H1 (cell line): ENCODE data around the gene ZNF77.

Experiments used
- BACH1 ChIP-seq: IDR thresholded peaks from 2 replicates; pipeline ENCODE4 v1.6.1; 2012; ENCODE audit warnings: low read length, improper control_type of control experiment
- CEBPB ChIP-seq: IDR thresholded peaks from 2 replicates; pipeline ENCODE4 v1.6.1; 2012; ENCODE audit warnings: low read depth, low read length
- CREB1 ChIP-seq: IDR thresholded peaks from 2 replicates; pipeline ENCODE4 v1.6.1; 2012; ENCODE audit warnings: inconsistent platforms
- E2F6 ChIP-seq: IDR thresholded peaks from 2 replicates; pipeline ENCODE4 v1.6.1; 2012; ENCODE audit warnings: inconsistent platforms
- FOSL1 ChIP-seq: IDR thresholded peaks from 2 replicates; pipeline ENCODE4 v1.6.1; 2011; ENCODE audit warnings: mild to moderate bottlenecking, low read depth, low read length, moderate library complexity; ENCODE audit not compliant: insufficient read depth
- KDM5A ChIP-seq: fragments of 200-600 bp; IDR thresholded peaks from 2 replicates; pipeline ENCODE4 v1.7.1; 2012; ENCODE audit warnings: mild to moderate bottlenecking, low read length, inconsistent platforms, mixed read lengths
- MAX ChIP-seq: IDR thresholded peaks from 2 replicates; pipeline ENCODE4 v1.6.1; 2012; ENCODE audit warnings: inconsistent platforms
- ZNF274 ChIP-seq: IDR thresholded peaks from 2 replicates; pipeline ENCODE4 v1.7.0; 2012; ENCODE audit warnings: low read length, borderline replicate concordance; ENCODE audit errors: extremely low read depth
- TF ChIP-seq, protein P1 (sequence below), 3 experiments: IDR thresholded peaks; 1 replicate in 2 of 3; 2 replicates in 1 of 3; pipeline versions ENCODE4 v1.5.1 to v1.6.1; 2011; ENCODE audit warnings: low read length in 3 of 3, mild to moderate bottlenecking in 3 of 3, inconsistent platforms in 2 of 3, low read depth in 1 of 3, moderate library complexity in 1 of 3; ENCODE audit not compliant: insufficient read depth in 1 of 3; ENCODE audit errors: control extremely low read depth in 1 of 3
- TF ChIP-seq, protein P2 (sequence below): IDR thresholded peaks from 2 replicates; pipeline ENCODE4 v1.6.1; 2011; ENCODE audit warnings: low read length, improper control_type of control experiment

- TF ChIP-seq E2F6 (no peak), CREB1 (no peak), ZNF274 (no peak), BACH1 (no peak), FOSL1 (no peak), MAX (no peak), KDM5A (no peak), CEBPB (no peak)
- TF ChIP-seq, protein P1, sequence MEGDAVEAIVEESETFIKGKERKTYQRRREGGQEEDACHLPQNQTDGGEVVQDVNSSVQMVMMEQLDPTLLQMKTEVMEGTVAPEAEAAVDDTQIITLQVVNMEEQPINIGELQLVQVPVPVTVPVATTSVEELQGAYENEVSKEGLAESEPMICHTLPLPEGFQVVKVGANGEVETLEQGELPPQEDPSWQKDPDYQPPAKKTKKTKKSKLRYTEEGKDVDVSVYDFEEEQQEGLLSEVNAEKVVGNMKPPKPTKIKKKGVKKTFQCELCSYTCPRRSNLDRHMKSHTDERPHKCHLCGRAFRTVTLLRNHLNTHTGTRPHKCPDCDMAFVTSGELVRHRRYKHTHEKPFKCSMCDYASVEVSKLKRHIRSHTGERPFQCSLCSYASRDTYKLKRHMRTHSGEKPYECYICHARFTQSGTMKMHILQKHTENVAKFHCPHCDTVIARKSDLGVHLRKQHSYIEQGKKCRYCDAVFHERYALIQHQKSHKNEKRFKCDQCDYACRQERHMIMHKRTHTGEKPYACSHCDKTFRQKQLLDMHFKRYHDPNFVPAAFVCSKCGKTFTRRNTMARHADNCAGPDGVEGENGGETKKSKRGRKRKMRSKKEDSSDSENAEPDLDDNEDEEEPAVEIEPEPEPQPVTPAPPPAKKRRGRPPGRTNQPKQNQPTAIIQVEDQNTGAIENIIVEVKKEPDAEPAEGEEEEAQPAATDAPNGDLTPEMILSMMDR (IDR thresholded peaks at IDR 0.05; ENCODE audit: control extremely low read depth in 1 of 3, insufficient read depth in 1 of 3, low read depth in 1 of 3, low read length in 3 of 3), result no peak
- TF ChIP-seq, protein P2, sequence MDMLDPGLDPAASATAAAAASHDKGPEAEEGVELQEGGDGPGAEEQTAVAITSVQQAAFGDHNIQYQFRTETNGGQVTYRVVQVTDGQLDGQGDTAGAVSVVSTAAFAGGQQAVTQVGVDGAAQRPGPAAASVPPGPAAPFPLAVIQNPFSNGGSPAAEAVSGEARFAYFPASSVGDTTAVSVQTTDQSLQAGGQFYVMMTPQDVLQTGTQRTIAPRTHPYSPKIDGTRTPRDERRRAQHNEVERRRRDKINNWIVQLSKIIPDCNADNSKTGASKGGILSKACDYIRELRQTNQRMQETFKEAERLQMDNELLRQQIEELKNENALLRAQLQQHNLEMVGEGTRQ, result no peak
Observed at GRCh38 chr19:2896694-2897093, 48.1 kb downstream of the ZNF77 start.
